HepG2 (cell line): ENCODE data around the gene NPIPB6. TPM values are rescaled to one million over a fixed set of nuclear protein-coding genes. Genes with fewer than 3 reads are reported as not detected.
A peak's percentile ranks its signal among the peaks of the same experiment; 100 is the strongest.

Experiments
- FOSL2 ChIP-seq: sonication (generic); formaldehyde crosslinking; IDR thresholded peaks from 2 replicates; pipeline ENCODE4 v1.4.0; 2020; ENCODE audit warnings: missing genetic modification reagents
- HMGA1 ChIP-seq: sonication (generic); formaldehyde crosslinking; conservative IDR thresholded peaks from 2 replicates; pipeline ENCODE4 v1.4.0; 2020; ENCODE audit warnings: missing genetic modification reagents
- HNRNPK ChIP-seq: fragments of 200-400 bp; formaldehyde crosslinking; IDR thresholded peaks from 2 replicates; pipeline ENCODE4 v1.6.1; 2018; ENCODE audit warnings: low read length, low read depth, moderate library complexity, mild to moderate bottlenecking; ENCODE audit not compliant: poor library complexity, severe bottlenecking
- PPARG ChIP-seq: conservative IDR thresholded peaks from 2 replicates; pipeline ENCODE4 v1.6.1; 2016; ENCODE audit warnings: missing biosample characterization, missing genetic modification reagents
- REST ChIP-seq, 2 experiments: IDR thresholded peaks; 2 replicates each; pipeline ENCODE4 v1.6.1; 2011 to 2012; ENCODE audit warnings: low read length in 2 of 2, borderline replicate concordance in 1 of 2, low read depth in 1 of 2, mild to moderate bottlenecking in 1 of 2, moderate library complexity in 1 of 2
- RORA ChIP-seq: sonication (generic); formaldehyde crosslinking; IDR thresholded peaks from 2 replicates; pipeline ENCODE4 v1.5.0; 2020; ENCODE audit warnings: mild to moderate bottlenecking, missing genetic modification reagents, moderate library complexity
- SMAD1 ChIP-seq: sonication (generic); formaldehyde crosslinking; IDR thresholded peaks from 2 replicates; pipeline ENCODE4 v1.4.0; 2020; ENCODE audit warnings: missing genetic modification reagents, low read depth, mild to moderate bottlenecking, borderline replicate concordance
- SNRNP70 ChIP-seq: fragments of 200-400 bp; formaldehyde crosslinking; IDR thresholded peaks from 2 replicates; pipeline ENCODE4 v1.6.1; 2017; ENCODE audit warnings: mild to moderate bottlenecking, low read depth, low read length, moderate library complexity
- ZHX2 ChIP-seq, 2 experiments: sonication (generic) in 1 of 2; formaldehyde crosslinking in 1 of 2; IDR thresholded peaks; 2 replicates each; pipeline versions ENCODE4 v1.6.1 to v1.9.0; 2014 to 2022; ENCODE audit warnings: antibody characterized with exemption in 1 of 2, borderline replicate concordance in 1 of 2, inconsistent platforms in 1 of 2, low read depth in 1 of 2, missing genetic modification reagents in 1 of 2
- ZNF317 ChIP-seq: sonication (generic); formaldehyde crosslinking; IDR thresholded peaks from 2 replicates; pipeline ENCODE4 v1.5.0; 2020; ENCODE audit warnings: mild to moderate bottlenecking, missing genetic modification reagents
- ZNF512 ChIP-seq: sonication (generic); formaldehyde crosslinking; IDR thresholded peaks from 2 replicates; pipeline ENCODE4 v1.4.0; 2020; ENCODE audit warnings: mild to moderate bottlenecking, missing genetic modification reagents
- ZNF567 ChIP-seq: sonication (generic); formaldehyde crosslinking; IDR thresholded peaks from 2 replicates; pipeline ENCODE4 v1.8.1; 2023; ENCODE audit warnings: mild to moderate bottlenecking, missing genetic modification reagents, borderline replicate concordance
- ZNF773 ChIP-seq: sonication (generic); formaldehyde crosslinking; IDR thresholded peaks from 2 replicates; pipeline ENCODE4 v1.4.0; 2020; ENCODE audit warnings: missing genetic modification reagents, borderline replicate concordance
- ZXDC ChIP-seq: sonication (generic); formaldehyde crosslinking; IDR thresholded peaks from 2 replicates; pipeline ENCODE4 v1.5.0; 2020; ENCODE audit warnings: mild to moderate bottlenecking, missing genetic modification reagents
- polyA plus RNA-seq, 8 experiments: library from polyadenylated mRNA; depleted of rRNA in 3 of 8; stranded (reverse) in 7 of 8; unstranded in 1 of 8; fragments of >200 nt; fragmentation: Illumina TruSeq in 4 of 8; extraction: Trizol in 4 of 8; gene quantifications; 2 replicates each; pipeline versions ENCODE4 v1.2.1 to v1.2.3, GENCODE V29; 2011 to 2016; ENCODE audit warnings: low read depth in 4 of 8, missing spikeins in 1 of 8, mixed read lengths in 1 of 8; ENCODE audit not compliant: insufficient read depth in 1 of 8
- total RNA-seq, 5 experiments: library from RNA; depleted of rRNA; stranded (reverse); fragments of >200 nt; fragmentation: Illumina TruSeq; extraction: Trizol; gene quantifications; 2 replicates each; pipeline ENCODE4 v1.2.3, GENCODE V29; 2016; ENCODE audit warnings: low read depth in 1 of 5

The NPIPB6 gene
- total and polyA plus RNA-seq, 2 of the 13 experiments (the other 11 are each of a cell fraction or from before 2014, with no cell fraction given) = 0.25 TPM; not detected in 1

- TF ChIP-seq ZNF512 (CRISPR knock-in tag) (no peak), SMAD1 (no peak), PPARG (CRISPR knock-in tag) (peak; percentile 72), HMGA1 (no peak), HNRNPK (no peak), ZXDC (CRISPR knock-in tag) (peak; percentile 56; the same call in 1 of the 2 replicates), ZNF317 (peak; percentile 54; the same call in 1 of the 2 replicates), ZNF773 (CRISPR knock-in tag) (peak; percentile 98), SNRNP70 (no peak), REST (IDR thresholded peaks at IDR 0.05; ENCODE audit: borderline replicate concordance in 1 of 2, low read depth in 1 of 2, low read length in 2 of 2) (peak in 1 of 2 experiments; percentile 100), RORA (CRISPR knock-in tag) (no peak), ZHX2 (IDR thresholded peaks at IDR 0.05; ENCODE audit: low read depth) (no peak), ZHX2 (CRISPR knock-in tag; IDR thresholded peaks at IDR 0.05; ENCODE audit: borderline replicate concordance) (peak; percentile 90; the same call in 1 of the 2 replicates), FOSL2 (peak; percentile 74), ZNF567 (no peak)
Observed at GRCh38 chr16:28304214-28304613, 59.1 kb downstream of the NPIPB6 start (continued).
